Measurements from ENCODE around the gene RARG.

GRCh38 chr12:53223389-53224060 lies 8.5 kb downstream of the RARG start:
- TF ChIP-seq CTCF (IDR thresholded peaks at IDR 0.05): no peak
- no peak for TF ChIP-seq POLR2A (IDR thresholded peaks at IDR 0.05)
